Liver (tissue), 3 donors: ENCODE results near the gene PCGF2.

Source experiments
- CTCF ChIP-seq: fragments of 150-350 bp; IDR thresholded peaks from 2 replicates; pipeline ENCODE4 v1.5.1; 2017; ENCODE audit warnings: improper control_type of control experiment, low read depth, low read length; ENCODE audit not compliant: missing input control
- EGR1 ChIP-seq, 2 donors: IDR thresholded peaks; 2 replicates each; pipeline ENCODE4 v1.6.1; 2016 to 2018; ENCODE audit warnings: antibody characterized with exemption in 2 of 2, low read depth in 2 of 2
- FOXA1 ChIP-seq: IDR thresholded peaks from 2 replicates; pipeline ENCODE4 v1.6.1; 2016; ENCODE audit warnings: antibody characterized with exemption
- GABPA ChIP-seq, 2 donors: IDR thresholded peaks in 1 of 2; conservative IDR thresholded peaks in 1 of 2; 2 replicates each; pipeline ENCODE4 v1.6.1; 2016; ENCODE audit warnings: antibody characterized with exemption in 2 of 2, mild to moderate bottlenecking in 1 of 2, moderate library complexity in 1 of 2
- JUND ChIP-seq, 2 donors: IDR thresholded peaks; 2 replicates each; pipeline ENCODE4 v1.6.1; 2016; ENCODE audit warnings: antibody characterized with exemption in 2 of 2
- RAD21 ChIP-seq, 2 donors: IDR thresholded peaks; 2 replicates each; pipeline ENCODE4 v1.6.1; 2016; ENCODE audit warnings: antibody characterized with exemption in 2 of 2, mild to moderate bottlenecking in 2 of 2
- REST ChIP-seq: IDR thresholded peaks from 2 replicates; pipeline ENCODE4 v1.6.1; 2016; ENCODE audit warnings: antibody characterized with exemption, mild to moderate bottlenecking
- RXRA ChIP-seq, 2 donors: IDR thresholded peaks; 2 replicates each; pipeline ENCODE4 v1.6.1; 2017 to 2018; ENCODE audit warnings: antibody characterized with exemption in 2 of 2, mild to moderate bottlenecking in 1 of 2
- SP1 ChIP-seq: IDR thresholded peaks from 2 replicates; pipeline ENCODE4 v1.6.1; 2018; ENCODE audit warnings: antibody characterized with exemption, mild to moderate bottlenecking
- TAF1 ChIP-seq: conservative IDR thresholded peaks from 2 replicates; pipeline ENCODE4 v1.6.1; 2016; ENCODE audit warnings: antibody characterized with exemption, mild to moderate bottlenecking
- YY1 ChIP-seq: IDR thresholded peaks from 2 replicates; pipeline ENCODE4 v1.6.1; 2016; ENCODE audit warnings: antibody characterized with exemption, mild to moderate bottlenecking
- TF ChIP-seq, protein P1 (sequence below): IDR thresholded peaks from 2 replicates; pipeline ENCODE4 v1.6.1; 2016; ENCODE audit warnings: antibody characterized with exemption
- TF ChIP-seq, protein P2 (sequence below): IDR thresholded peaks from 2 replicates; pipeline ENCODE4 v1.6.1; 2016; ENCODE audit warnings: antibody characterized with exemption
- TF ChIP-seq, protein P3 (sequence below): IDR thresholded peaks from 2 replicates; pipeline ENCODE4 v1.6.1; 2016; ENCODE audit warnings: antibody characterized with exemption
- donor health status: healthy.
- donor health status: healthy.

DNA sequence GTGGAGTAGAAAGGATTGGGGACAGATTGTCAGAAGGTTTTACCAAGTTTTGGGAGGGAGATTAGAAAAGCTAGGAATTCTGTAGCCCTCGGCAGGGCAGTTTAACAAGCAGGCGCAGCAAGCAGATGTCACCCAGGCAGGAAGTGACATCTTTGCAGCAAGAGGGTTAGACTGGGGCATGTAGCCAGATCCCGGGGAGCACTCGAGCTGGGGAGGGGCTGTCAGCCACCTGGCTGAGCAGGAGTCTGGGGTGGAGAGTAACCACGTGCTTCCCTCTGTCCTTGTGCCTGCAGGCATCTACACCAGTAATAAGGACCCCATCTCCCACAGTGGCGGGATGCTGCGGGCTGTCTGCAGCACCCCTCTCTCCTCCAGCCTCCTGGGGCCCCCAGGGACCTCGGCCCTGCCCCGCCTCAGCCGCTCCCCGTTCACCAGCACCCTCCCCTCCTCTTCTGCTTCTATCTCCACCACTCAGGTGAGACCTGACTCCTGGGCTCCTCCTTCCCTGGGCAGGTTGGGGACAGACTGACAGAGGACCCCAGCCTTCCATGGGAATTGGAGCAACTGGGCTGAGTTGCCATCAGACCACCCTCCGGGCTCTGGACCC lies 30.9 kb downstream of the PCGF2 start:
- TF ChIP-seq SP1 (no peak), CTCF (no peak), REST (no peak), GABPA (IDR thresholded peaks at IDR 0.05 in 1 of 2, conservative IDR thresholded peaks at IDR 0.05 in 1 of 2) (no peak), TAF1 (no peak), JUND (IDR thresholded peaks at IDR 0.05) (no peak), YY1 (no peak), EGR1 (IDR thresholded peaks at IDR 0.05; ENCODE audit: low read depth in 2 of 2) (no peak), RXRA (IDR thresholded peaks at IDR 0.05) (no peak), FOXA1 (no peak), RAD21 (IDR thresholded peaks at IDR 0.05) (no peak)
- TF ChIP-seq, protein P1, sequence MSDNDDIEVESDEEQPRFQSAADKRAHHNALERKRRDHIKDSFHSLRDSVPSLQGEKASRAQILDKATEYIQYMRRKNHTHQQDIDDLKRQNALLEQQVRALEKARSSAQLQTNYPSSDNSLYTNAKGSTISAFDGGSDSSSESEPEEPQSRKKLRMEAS: no peak
- TF ChIP-seq, protein P2, sequence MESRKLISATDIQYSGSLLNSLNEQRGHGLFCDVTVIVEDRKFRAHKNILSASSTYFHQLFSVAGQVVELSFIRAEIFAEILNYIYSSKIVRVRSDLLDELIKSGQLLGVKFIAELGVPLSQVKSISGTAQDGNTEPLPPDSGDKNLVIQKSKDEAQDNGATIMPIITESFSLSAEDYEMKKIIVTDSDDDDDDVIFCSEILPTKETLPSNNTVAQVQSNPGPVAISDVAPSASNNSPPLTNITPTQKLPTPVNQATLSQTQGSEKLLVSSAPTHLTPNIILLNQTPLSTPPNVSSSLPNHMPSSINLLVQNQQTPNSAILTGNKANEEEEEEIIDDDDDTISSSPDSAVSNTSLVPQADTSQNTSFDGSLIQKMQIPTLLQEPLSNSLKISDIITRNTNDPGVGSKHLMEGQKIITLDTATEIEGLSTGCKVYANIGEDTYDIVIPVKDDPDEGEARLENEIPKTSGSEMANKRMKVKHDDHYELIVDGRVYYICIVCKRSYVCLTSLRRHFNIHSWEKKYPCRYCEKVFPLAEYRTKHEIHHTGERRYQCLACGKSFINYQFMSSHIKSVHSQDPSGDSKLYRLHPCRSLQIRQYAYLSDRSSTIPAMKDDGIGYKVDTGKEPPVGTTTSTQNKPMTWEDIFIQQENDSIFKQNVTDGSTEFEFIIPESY: no peak
- TF ChIP-seq, protein P3, sequence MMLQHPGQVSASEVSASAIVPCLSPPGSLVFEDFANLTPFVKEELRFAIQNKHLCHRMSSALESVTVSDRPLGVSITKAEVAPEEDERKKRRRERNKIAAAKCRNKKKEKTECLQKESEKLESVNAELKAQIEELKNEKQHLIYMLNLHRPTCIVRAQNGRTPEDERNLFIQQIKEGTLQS: no peak
